A673 (cell line): ENCODE data around the gene SLBP. TPM values are rescaled to one million over a fixed set of nuclear protein-coding genes. Genes with fewer than 3 reads are reported as not detected.
A peak's percentile ranks its signal among the peaks of the same experiment; 100 is the strongest.

ENCODE experiments used
- BruUV-seq: library from RNA; stranded (reverse); fragments of 400-500 nt; replicated peaks from 2 replicates; lab custom pipeline; 2021; lab: Mats Ljungman, UMichigan
- CTCF ChIA-PET: fragments of 300-600 bp; sonication (Branson Sonifier 250); formaldehyde crosslinking; loops from one replicate; lab custom pipeline; 2022; ENCODE audit warnings: antibody characterized with exemption; lab: Charles Lee
- POLR2A ChIA-PET: fragments of 300-600 bp; sonication (Branson Sonifier 250); formaldehyde crosslinking; loops from one replicate; lab custom pipeline; 2022; ENCODE audit warnings: antibody characterized with exemption; ENCODE audit not compliant: low non-redundant PET; lab: Charles Lee
- DNase-seq: peaks from one replicate; pipeline ENCODE4 v3.0.0-alpha.2; 2015; ENCODE audit warnings: low spot score
- H3K27ac ChIP-seq: fragments of 200-600 bp; sonication (generic); 2 replicates; pipeline ENCODE4 v1.5.1; 2016; ENCODE audit warnings: mixed run types, low read depth, mild to moderate bottlenecking, mixed read lengths, antibody characterized with exemption, low read length; ENCODE audit not compliant: poor library complexity, severe bottlenecking
- H3K27me3 ChIP-seq: fragments of 200-600 bp; sonication (generic); replicated peaks from 2 replicates; pipeline ENCODE4 v1.6.1; 2017; ENCODE audit warnings: mixed run types, low read depth, mild to moderate bottlenecking, mixed read lengths, antibody characterized with exemption, low read length; ENCODE audit not compliant: insufficient read depth, poor library complexity
- H3K36me3 ChIP-seq: fragments of 200-600 bp; sonication (generic); 2 replicates; pipeline ENCODE4 v1.6.1; 2016; ENCODE audit warnings: mixed run types, mild to moderate bottlenecking, mixed read lengths, antibody characterized with exemption, low read length; ENCODE audit not compliant: insufficient read depth, poor library complexity, severe bottlenecking
- H3K4me1 ChIP-seq: fragments of 200-600 bp; sonication (generic); 2 replicates; pipeline ENCODE4 v1.6.1; 2017; ENCODE audit warnings: mixed run types, mild to moderate bottlenecking, mixed read lengths, antibody characterized with exemption, low read length; ENCODE audit not compliant: insufficient read depth, poor library complexity, severe bottlenecking
- H3K4me3 ChIP-seq: fragments of 200-600 bp; sonication (generic); 2 replicates; pipeline ENCODE4 v1.5.1; 2016; ENCODE audit warnings: low read depth, mixed run types, mild to moderate bottlenecking, mixed read lengths, low read length; ENCODE audit not compliant: poor library complexity, severe bottlenecking
- H3K9me3 ChIP-seq: fragments of 200-600 bp; sonication (generic); 2 replicates; pipeline ENCODE4 v1.6.1; 2016; ENCODE audit warnings: mixed run types, low read depth, mild to moderate bottlenecking, mixed read lengths, antibody characterized with exemption, low read length; ENCODE audit not compliant: poor library complexity, severe bottlenecking
- EZH2 ChIP-seq: fragments of 200-600 bp; sonication (generic); IDR thresholded peaks from 2 replicates; pipeline ENCODE4 v1.6.1; 2017; ENCODE audit warnings: borderline replicate concordance, low read depth, mild to moderate bottlenecking, mixed read lengths, antibody characterized with exemption, low read length; ENCODE audit not compliant: poor library complexity, severe bottlenecking
- intact Hi-C: fragments of 100-400 bp; cut with micrococcal nuclease; formaldehyde crosslinking; loops from one replicate; pipeline ENCODE4 v1.10.0; 2022; ENCODE audit not compliant: unreplicated experiment
- total RNA-seq: library from RNA; stranded (reverse); gene quantifications from 2 replicates; pipeline ENCODE4 v1.2.3, GENCODE V29; 2021
- TF ChIP-seq, protein P1 (sequence below): fragments of 300-800, 200-600 bp; sonication (generic); conservative IDR thresholded peaks from 2 replicates; pipeline ENCODE4 v1.5.1; 2017; ENCODE audit warnings: low read depth, mild to moderate bottlenecking, antibody characterized with exemption, low read length, moderate library complexity, mixed read lengths

The SLBP gene
- total RNA-seq, 1 experiment from 2014 or later, result 85.5 TPM

DNA sequence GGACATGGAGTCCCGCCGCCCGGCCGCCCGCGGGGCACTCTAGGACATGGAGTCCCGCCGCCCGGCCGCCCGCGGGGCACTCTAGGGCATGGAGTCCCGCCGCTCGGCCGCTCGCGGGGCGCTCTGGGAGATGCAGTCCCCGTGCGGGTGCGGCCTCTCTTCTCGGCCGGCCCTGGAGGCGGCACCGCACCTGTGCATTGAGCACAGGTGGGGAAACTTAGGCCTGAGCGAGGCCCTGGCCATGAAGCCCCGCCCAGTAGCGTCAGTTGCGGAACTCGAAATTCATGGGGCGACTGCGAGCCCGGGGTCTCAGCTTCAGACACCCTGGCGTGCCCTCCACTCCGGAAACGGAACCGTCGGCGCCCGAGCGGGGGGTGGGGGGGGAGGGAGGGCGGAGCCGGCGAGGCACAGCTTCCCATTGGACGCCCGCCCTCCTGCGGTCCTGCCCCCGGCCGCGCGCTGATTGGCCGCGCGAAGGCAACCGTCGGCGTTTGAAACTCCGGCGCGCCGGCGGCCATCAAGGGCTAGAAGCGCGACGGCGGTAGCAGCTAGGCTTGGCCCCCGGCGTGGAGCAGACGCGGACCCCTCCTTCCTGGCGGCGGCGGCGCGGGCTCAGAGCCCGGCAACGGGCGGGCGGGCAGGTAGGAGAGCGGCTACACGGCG, 9.0 kb upstream of the SLBP start, which contains the start of the genes TACC3 and TMEM129:
Gene TACC3, plus strand, starts transcription at position 519 of the 663 bp plus-strand sequence. CDS start 1,901 bp downstream, outside the sequence.
Gene TMEM129, minus strand, starts transcription at position 321 of the 663 bp plus-strand sequence. CDS start 486 bp downstream, outside the sequence.
- Histone ChIP-seq H3K27ac (peak within 1 kb of the TSS; percentile 90), H3K9me3 (no peaks in the 10 kb centered on the region), H3K4me3 (peak within 1 kb of the TSS; percentile 99), H3K4me1 (no peaks in the 10 kb centered on the region), H3K27me3 (no peaks in the 10 kb centered on the region), H3K36me3 (peaks cover 56% of the 10 kb centered on the region)
- TF ChIP-seq, protein P1, sequence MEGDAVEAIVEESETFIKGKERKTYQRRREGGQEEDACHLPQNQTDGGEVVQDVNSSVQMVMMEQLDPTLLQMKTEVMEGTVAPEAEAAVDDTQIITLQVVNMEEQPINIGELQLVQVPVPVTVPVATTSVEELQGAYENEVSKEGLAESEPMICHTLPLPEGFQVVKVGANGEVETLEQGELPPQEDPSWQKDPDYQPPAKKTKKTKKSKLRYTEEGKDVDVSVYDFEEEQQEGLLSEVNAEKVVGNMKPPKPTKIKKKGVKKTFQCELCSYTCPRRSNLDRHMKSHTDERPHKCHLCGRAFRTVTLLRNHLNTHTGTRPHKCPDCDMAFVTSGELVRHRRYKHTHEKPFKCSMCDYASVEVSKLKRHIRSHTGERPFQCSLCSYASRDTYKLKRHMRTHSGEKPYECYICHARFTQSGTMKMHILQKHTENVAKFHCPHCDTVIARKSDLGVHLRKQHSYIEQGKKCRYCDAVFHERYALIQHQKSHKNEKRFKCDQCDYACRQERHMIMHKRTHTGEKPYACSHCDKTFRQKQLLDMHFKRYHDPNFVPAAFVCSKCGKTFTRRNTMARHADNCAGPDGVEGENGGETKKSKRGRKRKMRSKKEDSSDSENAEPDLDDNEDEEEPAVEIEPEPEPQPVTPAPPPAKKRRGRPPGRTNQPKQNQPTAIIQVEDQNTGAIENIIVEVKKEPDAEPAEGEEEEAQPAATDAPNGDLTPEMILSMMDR, result no peak
- TF ChIP-seq EZH2, result no peak
- intact Hi-C loops, result no loop called here
- peak; percentile 95 for DNase-seq
- CTCF ChIA-PET, result interaction anchor here (1.1 to 1.3 kb wide), 2 partner anchors 25 to 27 kb away, joined by 4 to 7 read pairs; no protein-coding TSS in a partner anchor
- POLR2A ChIA-PET, result interaction anchor here (0.5 to 0.7 kb wide), 2 partner anchors 9 to 532 kb away, joined by 4 to 14 read pairs; partner anchors contain the start of gene SLBP
- BruUV-seq, result no TSS peak

GRCh38 chr4:1720163-1720983, 8.3 kb upstream of the SLBP start:
- H3K4me1 ChIP-seq, result no peaks in the 10 kb centered on the region
- no peak for DNase-seq
- peaks cover 54% of the 10 kb centered on the region for H3K36me3 ChIP-seq
- H3K27me3 ChIP-seq, result no peaks in the 10 kb centered on the region
- no peaks in the 10 kb centered on the region for H3K9me3 ChIP-seq
- intact Hi-C loops, result no loop called here
- BruUV-seq, result no TSS peak
- peak overlapping the region; percentile 90 for H3K27ac ChIP-seq
- POLR2A ChIA-PET, result interaction anchor here (0.5 to 0.7 kb wide), 2 partner anchors 8 to 531 kb away, joined by 4 to 14 read pairs; partner anchors contain the start of gene SLBP
- H3K4me3 ChIP-seq, result peak overlapping the region; percentile 99
- TF ChIP-seq, protein P1, result no peak
- TF ChIP-seq EZH2, result no peak
- CTCF ChIA-PET, result interaction anchor here (1.1 to 1.3 kb wide), 2 partner anchors 26 to 27 kb away, joined by 4 to 7 read pairs; no protein-coding TSS in a partner anchor

- H3K9me3 ChIP-seq, result no peaks in the 10 kb centered on the region
- peak overlapping the region; percentile 23 for H3K27ac ChIP-seq
- H3K36me3 ChIP-seq, result peaks cover 33% of the 10 kb centered on the region
- peaks cover 10% of the 10 kb centered on the region for H3K4me1 ChIP-seq
- BruUV-seq, result no TSS peak
- no peak overlapping the region for H3K4me3 ChIP-seq
- POLR2A ChIA-PET, result no interaction called here
- no peaks in the 10 kb centered on the region for H3K27me3 ChIP-seq
- intact Hi-C loops, result no loop called here
- DNase-seq, result no peak
- CTCF ChIA-PET, result no interaction called here
- TF ChIP-seq, protein P1, result no peak
- no peak for TF ChIP-seq EZH2
Observed at GRCh38 chr4:1718095-1718850, 6.2 kb upstream of the SLBP start.
